HG02610 (cell line): ENCODE results near the gene TNK1.

Experiments
- ATAC-seq: cut with Tn5 transposase; IDR thresholded peaks from one replicate; pipeline ENCODE4 v1.9.1; 2021; ENCODE audit warnings: mild to moderate bottlenecking, moderate library complexity; ENCODE audit not compliant: unreplicated experiment

The TNK1 gene

DNA sequence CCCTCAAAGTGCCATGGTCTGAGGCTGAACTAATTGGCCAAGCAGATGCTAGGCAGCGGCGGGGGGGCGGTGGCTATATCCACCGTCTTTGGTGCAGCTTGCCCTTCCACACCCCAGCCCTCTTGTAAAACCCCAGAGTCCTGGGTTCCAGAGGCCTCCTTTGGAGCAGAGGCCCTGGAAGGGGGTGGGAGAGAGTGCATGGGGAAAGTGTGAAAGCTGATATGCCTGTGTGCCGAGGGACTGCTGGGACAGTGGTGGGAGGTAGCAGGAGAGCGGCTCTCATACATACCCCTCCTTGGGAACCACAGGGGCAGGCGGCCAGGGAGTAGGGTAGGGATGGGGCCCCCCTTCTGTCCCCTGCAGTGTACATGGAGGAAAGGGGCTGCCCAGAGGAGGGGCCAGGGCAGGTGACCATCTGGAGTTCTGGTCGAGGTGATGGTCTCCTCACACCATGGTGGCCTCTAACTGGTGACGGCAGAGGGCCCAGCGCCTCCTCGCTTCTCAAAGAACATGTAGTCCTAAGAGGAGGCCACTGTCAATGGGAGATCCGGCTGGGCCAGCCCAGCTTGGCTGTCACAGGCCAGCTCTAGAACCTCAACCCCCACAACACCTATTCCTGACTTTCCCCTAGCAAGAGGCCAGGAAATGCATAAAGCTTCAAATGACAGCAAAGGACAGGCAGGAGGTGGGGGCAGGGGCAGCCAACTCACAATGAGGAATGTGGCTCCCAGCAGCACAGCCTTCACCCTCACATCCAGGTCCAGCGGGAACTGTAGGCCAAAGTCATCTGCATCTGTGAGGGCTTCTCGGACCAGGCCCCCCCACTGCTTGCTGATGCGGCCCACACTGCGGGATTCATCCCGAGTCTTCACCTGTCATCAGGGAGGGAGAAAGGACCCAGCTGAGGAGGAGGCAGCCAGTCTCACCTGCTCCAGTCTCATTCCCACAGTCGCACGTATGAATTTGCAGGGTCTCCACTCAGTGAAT, 9.3 kb downstream of the TNK1 start:
- ATAC-seq = no peak

DNA sequence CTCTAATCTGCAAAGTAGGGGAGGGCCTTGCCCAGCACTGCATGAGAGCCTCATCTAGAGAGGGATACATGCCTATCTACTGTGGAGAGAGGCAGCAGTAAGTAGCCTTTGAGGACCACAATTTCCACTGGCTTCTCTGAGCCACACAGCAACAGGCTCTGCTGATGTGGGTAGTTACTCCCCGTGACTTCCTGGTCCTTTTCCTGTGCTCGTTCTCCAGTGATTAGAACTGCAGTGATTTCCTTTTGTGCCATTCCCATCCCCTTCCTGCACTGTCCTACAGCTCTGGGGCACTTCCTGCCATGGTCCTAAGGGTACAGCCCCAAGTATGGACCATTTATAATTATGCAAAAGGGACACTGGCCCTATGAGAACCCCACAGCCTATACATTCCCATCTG, 10.4 kb downstream of the TNK1 start:
- ATAC-seq = no peak

DNA sequence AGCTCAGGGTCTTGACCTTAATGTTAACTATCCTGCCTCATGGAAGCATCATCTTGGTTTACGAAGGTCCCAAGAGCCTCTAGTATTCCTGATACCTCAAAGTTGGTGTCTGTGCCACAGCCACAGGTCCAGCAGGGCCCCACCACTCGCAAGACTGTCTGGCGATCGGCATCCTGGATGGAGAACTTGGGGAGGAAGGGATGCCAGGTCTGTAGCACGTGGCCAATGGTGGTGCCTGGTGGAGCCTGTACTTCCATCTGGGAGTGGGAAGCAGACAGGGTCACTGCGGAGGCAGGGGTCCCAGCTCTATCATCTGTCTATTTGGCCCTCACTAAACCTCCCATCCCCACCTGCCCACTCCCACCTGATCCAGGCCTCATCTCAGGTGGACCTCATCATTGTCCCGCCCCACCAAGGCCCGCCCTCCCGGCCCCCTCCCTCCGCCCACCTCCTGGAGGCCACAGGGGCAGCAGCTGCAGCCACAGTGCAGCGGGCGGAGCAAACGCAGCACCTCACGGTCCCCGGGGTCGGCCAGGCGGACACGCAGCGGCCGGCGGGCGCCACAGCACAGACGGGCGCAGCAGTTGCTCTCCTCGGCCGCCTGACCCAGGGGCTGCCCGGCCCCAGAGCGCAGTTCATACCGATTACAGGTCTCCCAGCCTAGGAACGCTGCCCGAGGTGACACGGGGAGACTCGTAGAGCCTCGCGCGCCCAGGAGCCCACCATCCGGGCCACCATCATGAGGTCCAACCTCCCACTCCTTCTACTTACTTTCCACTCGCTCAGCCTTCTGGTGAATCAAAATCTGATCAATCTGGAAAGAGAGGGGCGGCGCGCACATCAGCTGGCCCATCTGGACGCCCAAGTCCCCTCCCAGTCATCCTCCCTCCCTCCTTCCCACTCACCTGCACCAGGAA, 12.1 kb downstream of the TNK1 start:
- ATAC-seq = no peak

DNA sequence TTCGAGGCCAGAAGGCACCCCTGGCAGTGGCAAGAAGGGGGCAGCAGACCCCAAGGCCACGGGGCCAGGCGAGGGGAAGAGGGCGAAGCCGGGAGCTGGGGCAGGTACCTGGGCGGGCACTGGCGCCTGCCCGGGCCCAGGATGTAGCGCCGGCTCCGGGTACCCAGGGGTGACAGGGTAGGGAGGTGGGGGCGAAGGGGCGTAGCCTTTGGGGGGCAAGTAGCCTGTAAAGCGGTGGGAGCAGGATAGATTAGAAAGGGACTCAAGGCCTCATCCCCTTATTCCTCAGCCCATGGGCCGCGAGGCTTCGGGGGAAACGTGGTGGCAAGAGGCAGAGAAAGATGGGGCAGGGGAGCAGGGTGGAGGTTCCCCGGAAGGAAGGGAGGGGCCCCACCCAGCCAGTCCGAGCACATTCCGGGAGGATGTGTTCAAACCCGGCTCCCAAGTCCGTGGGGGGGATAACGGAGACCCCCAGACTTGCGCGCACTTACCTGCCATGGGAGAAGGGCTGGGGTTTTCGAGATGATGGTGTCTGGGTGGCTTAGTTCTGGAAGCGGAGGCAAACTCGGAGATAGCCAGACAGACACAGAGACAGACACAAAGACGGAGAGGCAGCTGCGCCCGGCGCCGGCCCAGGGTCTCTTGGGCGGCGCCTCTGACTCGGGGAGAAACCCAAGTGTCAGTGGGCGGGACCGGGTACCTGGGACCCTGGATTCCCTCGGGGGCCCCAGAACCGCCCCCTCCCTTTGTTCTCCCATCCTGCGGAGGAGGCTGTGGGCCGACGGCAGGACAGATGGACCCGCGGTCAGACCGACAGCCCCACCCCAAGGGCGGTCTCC, 12.9 kb downstream of the TNK1 start:
- peak; percentile 38 for ATAC-seq

DNA sequence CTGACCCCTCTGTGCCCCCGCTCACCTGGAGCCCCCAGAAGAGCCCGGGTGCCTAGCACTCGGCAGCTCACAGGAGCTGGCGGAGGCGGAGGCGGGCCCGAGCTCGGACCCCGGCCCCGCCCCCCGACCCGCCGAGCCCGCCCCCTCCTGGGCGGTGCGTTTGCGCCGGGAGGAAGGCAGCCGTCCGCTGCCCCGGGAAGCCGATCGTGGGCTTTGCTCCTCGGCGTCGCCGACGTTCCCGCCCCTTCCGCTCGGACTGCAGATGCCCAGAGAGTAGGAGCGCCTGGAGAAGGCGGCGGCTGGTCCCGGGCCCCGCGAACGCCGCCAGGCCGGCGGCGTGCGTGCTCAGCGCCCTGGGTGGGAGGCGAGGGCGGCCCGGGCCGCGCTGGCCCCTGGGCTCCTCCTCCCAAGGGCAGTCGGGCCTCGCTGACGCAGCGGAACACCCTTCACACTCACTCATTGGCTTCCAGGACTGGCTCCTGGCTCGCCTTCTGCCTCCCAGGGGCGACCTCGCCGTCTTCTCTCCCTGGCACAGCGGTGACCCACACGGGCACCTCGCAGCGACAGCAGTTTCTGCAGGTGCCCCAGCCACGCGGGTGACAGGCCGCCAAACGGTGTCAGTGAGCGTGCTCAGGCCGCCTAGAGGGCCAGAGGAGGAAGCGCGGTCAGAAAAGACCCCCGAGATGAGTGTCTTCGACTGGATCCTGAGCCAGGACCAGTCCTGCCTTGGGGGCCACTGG, 13.7 kb downstream of the TNK1 start, which contains the start of gene PLSCR3:
PLSCR3 (minus strand) TSS at position 74 of the 740 bp plus-strand sequence. CDS start 415 bp downstream, outside the sequence.
- peak; percentile 72 for ATAC-seq

DNA sequence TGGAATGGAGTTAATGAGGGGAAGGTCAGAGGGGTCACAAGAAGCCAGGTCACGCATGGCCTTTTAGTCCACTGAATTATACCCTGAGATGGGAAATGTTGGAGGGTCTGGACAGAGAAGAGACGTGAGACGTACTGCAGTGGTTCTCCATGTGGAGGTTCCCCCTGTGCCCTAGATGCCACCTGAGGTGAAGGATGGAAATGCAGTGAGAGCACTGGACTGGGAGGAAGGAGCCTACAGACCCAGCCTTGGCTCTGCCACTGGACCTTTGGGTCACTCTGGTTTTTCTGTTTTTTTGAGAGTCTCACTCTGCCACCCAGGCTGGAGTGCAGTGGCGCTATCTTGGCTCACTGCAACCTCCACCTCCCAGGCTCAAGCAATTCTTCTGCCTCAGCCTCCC, 15.3 kb downstream of the TNK1 start:
- no peak for ATAC-seq

DNA sequence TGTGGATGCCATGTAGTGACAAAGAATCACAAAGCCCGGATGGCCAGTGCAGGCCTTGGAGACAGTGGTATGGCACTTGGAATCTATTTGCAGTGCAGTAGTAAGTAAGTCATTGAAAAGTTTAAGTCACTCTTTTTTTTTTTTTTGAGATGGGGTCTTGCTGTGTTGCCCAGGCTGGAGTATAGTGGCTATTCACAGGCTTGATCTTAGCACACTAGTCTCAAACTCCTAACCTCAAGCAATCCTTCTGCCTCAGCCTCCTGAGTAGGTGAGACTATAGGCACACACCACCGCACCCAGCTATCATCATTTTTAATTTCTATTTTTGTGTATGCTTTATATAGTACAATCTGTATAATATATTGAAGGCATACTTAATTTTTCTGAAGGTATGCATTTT, 17.7 kb downstream of the TNK1 start:
- ATAC-seq = no peak

DNA sequence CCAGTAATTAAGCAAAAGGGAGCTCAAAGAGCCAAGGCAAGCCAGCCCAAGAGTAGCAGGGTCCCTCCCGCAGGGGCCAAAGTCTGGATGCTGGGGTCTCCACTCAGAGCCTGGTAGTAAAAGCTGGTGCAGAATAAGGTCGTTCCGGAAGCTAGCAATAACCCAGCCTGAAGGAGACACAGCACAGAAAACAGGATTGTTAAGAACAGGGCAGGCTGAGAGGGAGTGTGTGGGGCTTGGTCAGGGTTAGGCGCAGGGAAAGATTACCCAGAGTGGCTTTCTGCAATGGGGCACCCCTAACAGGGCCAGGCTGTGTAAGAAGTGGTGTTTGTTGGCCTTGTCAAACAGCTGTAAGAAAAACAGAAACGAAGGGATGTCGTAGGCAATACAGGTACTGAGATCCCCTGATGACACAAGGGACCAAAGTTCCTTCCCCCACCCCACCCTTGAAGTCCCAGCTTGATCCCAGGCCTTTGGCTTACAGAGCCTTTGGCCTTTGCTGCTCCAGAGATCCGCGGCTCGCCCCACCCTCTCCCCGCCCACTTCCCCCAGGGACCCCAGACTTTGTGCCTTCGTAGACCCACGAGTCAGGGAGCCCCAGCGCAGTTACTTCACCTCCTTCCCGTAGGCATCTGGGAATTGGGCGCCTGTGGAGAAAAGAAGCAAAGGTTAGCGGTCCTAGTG, 22.3 kb downstream of the TNK1 start:
- ATAC-seq = no peak

DNA sequence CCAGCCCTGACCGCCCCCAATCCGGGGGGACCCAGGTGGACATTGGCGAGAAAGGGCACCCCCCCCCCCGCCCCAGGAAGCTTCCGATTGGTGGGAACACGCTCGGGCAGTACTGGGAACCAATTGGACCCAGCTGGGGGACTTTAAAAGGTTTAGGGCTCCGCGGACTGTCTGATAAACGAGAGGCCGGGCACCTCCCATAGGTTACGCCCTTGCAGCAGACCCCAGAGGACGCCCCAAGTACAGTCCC, 22.8 kb downstream of the TNK1 start:
- no peak for ATAC-seq

DNA sequence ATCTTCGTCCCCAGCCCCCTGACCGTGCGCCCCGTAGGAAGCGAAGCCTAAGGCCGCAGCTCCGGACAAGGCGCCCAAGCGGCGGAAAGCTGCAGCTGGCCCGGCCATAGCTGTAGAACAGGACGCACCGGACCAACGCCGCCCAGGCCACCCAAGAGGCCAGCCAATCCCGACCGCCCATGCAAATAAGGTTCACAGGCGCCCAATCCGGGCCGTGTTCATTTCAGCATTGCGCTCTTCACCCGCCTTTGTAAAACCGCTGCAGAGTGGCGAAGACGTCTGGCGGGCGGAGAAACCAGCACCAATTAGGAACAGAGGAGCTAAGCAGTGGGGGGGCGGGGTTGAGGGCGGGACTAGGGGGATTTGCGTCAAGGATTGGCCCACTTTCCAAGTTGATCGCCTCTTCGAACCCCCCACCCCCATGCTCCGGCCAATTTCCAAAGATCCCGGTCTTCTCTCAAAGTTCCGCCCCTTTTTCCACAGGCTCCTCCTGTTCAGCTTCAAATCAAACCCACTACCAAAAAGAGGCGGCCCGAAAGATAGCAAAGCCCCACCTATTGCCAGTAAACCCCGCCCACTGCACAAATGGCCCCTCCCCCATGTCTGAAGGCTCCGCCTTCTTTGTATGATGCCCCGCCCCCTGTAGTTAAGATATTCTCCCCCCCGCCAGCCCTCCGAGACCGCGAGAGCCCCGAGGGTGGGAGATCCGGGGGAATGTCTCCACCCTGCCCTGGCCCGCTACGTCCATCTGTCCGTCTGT, 23.3 kb downstream of the TNK1 start, which contains the start of gene TMEM256:
TMEM256 (minus strand) TSS at position 121 of the 760 bp plus-strand sequence; CDS start at position 108, 13 bp downstream.
- ATAC-seq = peak; percentile 95

DNA sequence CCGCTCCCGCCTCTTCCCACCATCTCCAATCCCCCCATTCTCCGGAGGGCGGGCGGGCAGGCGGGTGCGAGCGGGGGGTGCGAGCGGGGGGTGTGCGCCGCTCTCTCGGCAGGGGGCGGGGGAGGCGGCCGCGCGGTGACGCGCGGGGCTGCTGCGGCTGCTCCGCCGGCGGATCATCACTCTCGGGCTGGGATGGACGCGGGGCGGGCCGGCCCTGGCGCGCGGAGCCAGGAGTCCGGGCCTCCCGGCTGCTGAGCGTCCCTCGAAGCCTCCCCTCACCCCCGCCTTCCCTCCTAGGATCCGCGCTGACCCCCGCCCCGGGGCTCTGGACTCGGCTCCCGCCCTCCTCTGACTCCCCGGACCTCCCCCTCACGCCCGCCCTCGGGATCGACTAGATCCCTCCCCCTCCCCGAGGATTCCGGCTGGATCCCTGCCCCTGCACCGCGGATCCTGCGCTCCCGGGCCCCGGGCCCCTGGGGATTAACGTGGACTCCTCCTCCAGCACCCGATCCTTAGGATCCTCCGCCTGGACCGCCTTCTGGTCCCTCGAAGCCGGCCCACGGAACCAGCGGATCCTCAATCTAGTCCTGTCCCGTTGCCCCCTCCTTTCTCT, 24.0 kb downstream of the TNK1 start:
- ATAC-seq = no peak

DNA sequence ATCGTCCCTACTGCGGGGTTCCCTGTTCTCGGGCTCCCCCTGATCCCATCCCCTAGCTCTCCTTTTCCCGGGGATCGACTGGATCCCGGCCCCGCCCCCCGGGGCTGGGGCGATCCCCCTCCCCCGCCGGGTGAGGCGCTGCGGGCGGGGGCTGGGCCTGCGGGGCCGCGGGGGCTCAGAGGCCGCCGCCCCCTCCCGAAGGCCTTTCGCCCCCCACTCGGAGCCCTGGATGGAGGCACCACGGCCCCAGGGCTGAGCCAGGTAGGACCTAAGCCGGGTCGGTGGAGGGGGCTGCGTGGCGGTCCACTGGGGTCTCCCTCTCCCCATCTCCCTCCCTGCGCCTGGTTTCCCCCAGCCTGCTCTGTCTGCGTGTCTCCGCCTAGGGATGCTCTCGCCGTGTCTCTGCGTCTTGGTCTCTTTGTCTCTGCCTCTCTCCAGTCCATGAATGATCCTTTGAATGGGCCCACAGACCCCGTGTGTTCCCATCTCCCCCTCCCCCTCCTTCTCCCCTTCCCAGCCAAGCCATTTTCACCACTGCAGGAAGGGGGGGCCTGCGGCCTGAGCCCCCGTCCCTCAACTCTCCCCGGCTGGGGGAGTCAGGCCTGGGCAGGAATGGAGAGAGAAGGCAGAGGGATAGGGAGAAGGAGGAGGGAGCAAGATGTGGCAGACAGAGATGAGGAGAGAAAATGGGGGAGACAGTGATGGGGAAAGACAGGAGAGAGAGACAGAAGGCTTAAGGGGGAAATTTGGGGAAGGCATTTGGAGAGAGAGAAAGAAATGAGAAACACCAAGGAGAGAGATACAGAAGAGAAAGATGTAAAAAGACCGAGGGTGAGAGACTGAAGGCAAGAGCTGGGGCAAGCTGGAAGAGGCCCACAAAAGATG, 24.7 kb downstream of the TNK1 start:
- ATAC-seq = no peak

DNA sequence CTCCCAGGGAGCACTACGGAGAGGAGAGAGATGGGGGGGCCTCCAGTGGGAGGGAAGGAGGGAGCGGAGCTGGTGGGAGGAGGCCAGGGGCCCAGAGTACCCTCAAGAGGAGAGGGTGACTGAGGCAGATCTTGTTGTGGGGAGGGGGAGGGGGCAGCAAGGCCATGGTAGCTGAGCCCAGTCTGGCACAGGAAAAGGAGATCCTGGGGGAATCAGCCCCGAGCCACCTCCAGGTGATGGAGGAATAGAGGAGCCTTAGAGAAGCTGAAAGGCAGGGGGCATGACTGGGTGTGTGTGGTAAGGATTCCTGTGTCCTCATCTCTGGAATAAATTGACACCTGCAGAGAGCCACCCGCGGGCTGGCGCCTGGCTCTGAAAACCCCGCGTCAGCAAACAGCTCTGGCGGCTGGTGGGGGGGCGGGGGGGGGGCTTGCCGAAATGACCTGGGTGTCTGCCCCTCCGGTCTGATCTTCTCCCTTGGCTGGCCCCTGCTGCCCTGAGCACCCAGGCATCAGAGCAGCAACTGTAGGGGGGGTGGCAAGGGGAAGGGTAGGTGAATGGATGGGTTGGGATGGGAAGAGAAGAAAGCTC, 25.4 kb downstream of the TNK1 start:
- ATAC-seq = no peak

DNA sequence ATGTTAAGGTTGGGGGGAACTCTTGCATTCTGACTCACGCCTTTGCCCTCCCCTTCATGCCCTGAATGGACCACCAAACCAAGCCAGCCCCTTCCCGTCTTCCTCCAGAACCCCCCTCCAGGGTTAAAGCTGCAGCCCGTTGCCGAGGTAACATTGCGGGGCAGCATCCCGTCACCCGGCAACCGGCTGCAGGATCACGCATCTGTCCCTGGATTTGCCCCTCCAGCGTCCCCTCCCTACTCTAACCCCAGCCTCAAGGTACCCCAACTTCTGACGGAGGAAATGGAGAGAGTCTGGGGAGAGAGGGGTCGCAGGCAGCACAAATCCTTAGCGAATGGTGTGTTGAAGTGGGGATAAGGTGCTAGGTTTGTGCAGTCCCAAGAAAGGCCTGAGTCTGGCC, 26.2 kb downstream of the TNK1 start:
- ATAC-seq = no peak

DNA sequence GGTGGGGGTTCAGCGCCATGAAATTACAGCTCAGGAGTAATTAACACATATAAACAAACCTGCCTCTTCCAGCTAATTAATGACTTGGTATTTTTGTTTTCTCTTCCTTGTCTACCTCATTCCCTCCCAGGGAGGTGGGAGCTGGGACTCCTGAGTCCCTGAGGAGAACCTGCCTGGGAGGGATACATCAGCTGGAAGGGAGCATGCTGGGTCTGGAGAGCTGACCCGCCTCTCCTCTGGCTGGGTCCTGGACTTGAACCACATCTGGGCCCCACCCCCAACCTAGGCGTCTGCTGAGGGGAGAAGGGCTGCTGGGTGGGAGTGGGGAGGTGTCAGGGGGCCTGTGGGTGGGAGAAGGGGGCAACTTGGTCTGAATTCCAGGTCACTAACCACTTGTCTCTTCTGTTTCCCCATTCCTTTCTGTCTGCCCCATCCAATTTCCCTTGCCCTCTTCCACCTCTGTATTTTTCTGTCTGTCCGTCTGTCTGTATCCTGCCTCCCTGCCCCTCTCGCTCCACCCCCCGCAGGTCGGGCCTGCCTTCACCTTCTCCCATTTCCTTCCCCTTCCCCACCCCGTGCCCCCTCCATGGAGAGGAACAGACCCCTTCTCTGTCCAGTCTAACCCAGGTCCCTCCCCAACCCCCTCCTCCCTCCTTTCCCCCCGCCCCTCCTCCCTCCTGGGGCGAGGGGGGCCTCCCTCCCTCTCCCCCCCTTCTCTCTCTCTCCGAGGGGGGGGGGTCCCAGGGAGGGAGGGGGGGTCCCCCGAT, 26.8 kb downstream of the TNK1 start, which contains the start of gene NLGN2:
NLGN2 (plus strand) TSS at position 361 of the 767 bp plus-strand sequence. CDS start 411 bp downstream, outside the sequence.
- no peak for ATAC-seq

DNA sequence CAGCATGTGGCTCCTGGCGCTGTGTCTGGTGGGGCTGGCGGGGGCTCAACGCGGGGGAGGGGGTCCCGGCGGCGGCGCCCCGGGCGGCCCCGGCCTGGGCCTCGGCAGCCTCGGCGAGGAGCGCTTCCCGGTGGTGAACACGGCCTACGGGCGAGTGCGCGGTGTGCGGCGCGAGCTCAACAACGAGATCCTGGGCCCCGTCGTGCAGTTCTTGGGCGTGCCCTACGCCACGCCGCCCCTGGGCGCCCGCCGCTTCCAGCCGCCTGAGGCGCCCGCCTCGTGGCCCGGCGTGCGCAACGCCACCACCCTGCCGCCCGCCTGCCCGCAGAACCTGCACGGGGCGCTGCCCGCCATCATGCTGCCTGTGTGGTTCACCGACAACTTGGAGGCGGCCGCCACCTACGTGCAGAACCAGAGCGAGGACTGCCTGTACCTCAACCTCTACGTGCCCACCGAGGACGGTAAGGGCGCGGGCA, 27.4 kb downstream of the TNK1 start:
- ATAC-seq = no peak
